Measurements from ENCODE around the gene LTBP1.

GRCh38 chr2:33426666-33427231 lies 480.0 kb downstream of the LTBP1 start:
- TF ChIP-seq REST (IDR thresholded peaks at IDR 0.05; ENCODE audit: insufficient read depth in 1 of 2, low read depth in 2 of 2, low read length in 1 of 2) (no peak), CTCF (IDR thresholded peaks at IDR 0.05) (no peak), SIN3A (IDR thresholded peaks at IDR 0.05; ENCODE audit: borderline replicate concordance, insufficient read depth, low read depth, low read length) (no peak), POLR2AphosphoS5 (IDR thresholded peaks at IDR 0.05; ENCODE audit: low read depth, low read length) (no peak)

Measured in Panc1 (cell line).